Upper lobe of right lung (tissue), 1 donor: Measurements from ENCODE around the gene LEFTY2. TPM values are rescaled to one million over a fixed set of nuclear protein-coding genes. Genes with fewer than 3 reads are reported as not detected.

ENCODE experiments used
- ATAC-seq: fragments of 200-7000 bp; cut with Tn5 transposase; one replicate; pipeline ENCODE4 v1.9.1; 2020; ENCODE audit warnings: mild to moderate bottlenecking, moderate library complexity
- DNase-seq: peaks from one replicate; pipeline ENCODE4 v3.0.0-alpha.2; 2020
- H3K27ac ChIP-seq: fragments of 200-600 bp; one replicate; pipeline ENCODE4 v1.8.0; 2022
- H3K27me3 ChIP-seq: fragments of 200-600 bp; one replicate; pipeline ENCODE4 v1.8.0; 2022; ENCODE audit warnings: mild to moderate bottlenecking
- H3K36me3 ChIP-seq: fragments of 200-600 bp; one replicate; pipeline ENCODE4 v1.8.0; 2022
- H3K4me1 ChIP-seq: fragments of 200-600 bp; one replicate; pipeline ENCODE4 v1.8.0; 2022
- H3K4me3 ChIP-seq: fragments of 200-600 bp; one replicate; pipeline ENCODE4 v1.8.0; 2022; ENCODE audit warnings: mild to moderate bottlenecking
- H3K9me3 ChIP-seq: fragments of 200-600 bp; one replicate; pipeline ENCODE4 v1.8.0; 2022
- CTCF ChIP-seq: fragments of 200-600 bp; IDR thresholded peaks from one replicate; pipeline ENCODE4 v1.8.0; 2022; ENCODE audit warnings: antibody characterized with exemption
- intact Hi-C: fragments of 100-400 bp; cut with DNase I; formaldehyde crosslinking; loops from one replicate; pipeline ENCODE4 v1.11.0; 2022
- long read RNA-seq: library from polyadenylated mRNA; unstranded; transcript quantifications from one replicate; pipeline ENCODE4 v2.0.0, GENCODE V29; 2021
- total RNA-seq: library from RNA; stranded (reverse); fragmentation: NEBNext Ultra II Directional; extraction: Animal tissue kit (Norgen Biotek cat#: 25700); gene quantifications from one replicate; pipeline ENCODE4 v1.2.1, GENCODE V29; 2021
- donor health status: DM: no; HTN: yes; CAD: no; lungs with severe emphysema.

Gene LEFTY2, protein sequence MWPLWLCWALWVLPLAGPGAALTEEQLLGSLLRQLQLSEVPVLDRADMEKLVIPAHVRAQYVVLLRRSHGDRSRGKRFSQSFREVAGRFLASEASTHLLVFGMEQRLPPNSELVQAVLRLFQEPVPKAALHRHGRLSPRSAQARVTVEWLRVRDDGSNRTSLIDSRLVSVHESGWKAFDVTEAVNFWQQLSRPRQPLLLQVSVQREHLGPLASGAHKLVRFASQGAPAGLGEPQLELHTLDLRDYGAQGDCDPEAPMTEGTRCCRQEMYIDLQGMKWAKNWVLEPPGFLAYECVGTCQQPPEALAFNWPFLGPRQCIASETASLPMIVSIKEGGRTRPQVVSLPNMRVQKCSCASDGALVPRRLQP
- total RNA-seq = 2.2 TPM
- long read RNA-seq, partial matches to known transcripts = 0 of 2 reads
- long read RNA-seq, other reads (novel, unspliced or antisense) = 0 of 2 reads

DNA sequence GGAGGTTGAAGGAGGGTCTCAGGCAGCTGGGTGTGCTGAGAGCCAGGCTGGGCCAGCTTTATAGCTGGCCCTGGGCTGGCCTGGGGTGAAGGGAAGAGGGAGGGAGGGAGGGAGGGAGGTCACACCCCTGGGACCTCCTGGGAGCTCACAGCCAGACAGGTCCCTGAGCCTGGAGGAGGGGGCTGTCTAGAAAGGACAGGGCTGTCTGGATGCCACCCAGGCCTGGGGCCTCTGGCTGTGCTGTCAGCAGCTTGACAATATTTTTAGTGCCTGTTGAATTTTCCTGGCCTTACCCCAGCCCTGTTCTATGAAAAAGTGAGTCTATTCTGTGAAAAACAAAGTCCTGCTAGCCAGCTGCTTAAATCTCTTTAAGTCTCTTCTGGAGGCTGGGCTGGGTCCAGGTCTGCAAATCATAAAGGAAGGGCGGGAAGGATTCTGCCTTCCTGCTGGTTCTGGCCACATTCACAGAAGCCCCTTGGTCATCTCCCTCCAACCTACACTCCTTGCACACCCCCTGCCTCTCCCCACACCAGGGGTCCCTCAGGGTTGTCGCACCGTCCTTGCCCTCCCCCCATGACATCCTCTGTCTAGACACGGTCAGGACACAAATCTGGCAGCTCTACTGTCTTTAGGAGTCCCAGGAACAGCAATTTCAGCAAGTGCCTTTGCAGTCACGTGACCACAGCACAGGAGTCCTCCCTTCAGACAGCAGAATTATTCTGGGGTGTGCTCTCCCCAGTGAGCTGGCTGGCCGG lies at the start of gene LEFTY2:
TSS of gene LEFTY2 (minus strand) at position 34 of the 755 bp plus-strand sequence. CDS start 80 bp downstream, outside the sequence.
- H3K27me3 ChIP-seq = no peaks in the 10 kb centered on the region
- intact Hi-C loops = no loop called here
- peak within 1 kb of the TSS; percentile 63 for H3K27ac ChIP-seq
- no peak for DNase-seq
- no peak for TF ChIP-seq CTCF
- ATAC-seq = no peak
- no peak within 1 kb of the TSS for H3K4me3 ChIP-seq
- H3K9me3 ChIP-seq = no peaks in the 10 kb centered on the region
- peaks cover 17% of the 10 kb centered on the region for H3K4me1 ChIP-seq
- H3K36me3 ChIP-seq = no peaks in the 10 kb centered on the region

DNA sequence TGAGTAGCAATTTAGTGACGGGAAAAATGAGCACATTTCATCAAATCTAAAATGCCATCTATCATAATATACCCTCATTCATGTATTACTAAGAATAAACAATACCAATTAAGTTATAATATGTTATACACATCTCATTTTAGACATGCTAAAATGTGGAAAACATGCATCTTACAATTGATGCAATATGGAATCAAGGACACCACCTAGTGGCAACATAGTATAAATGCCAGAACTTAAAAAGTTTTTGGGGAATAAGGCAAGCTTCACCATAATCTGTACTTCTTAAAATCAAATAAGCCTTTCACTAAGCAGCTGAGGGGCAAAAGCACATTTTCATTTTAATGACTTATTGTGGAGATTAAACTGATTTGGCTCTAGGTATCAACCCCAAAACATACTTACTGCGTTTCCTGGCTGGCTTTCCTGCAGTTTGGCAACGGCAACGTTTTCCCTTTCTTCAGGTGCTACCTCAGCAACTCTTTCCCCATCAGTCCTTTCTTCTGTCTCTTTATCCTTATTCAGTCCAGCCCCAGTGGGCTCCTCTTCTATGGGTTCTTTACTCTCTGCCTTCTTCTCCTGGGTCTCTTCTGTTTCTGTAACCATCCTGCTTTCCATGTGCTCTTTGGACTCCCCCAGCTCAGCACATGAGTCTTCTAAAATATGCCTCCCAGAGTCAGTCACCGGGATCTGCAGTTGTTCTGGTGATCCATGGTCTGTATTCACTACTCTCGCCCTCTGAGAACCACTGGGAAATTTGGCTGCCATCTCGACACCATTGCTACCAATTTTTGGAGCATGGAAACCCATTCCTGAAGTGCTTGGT lies 46.7 kb upstream of the LEFTY2 start:
- Histone ChIP-seq H3K4me3 (no peak overlapping the region), H3K36me3 (peaks cover 98% of the 10 kb centered on the region), H3K27me3 (no peaks in the 10 kb centered on the region), H3K27ac (no peak overlapping the region), H3K4me1 (peaks cover 7% of the 10 kb centered on the region), H3K9me3 (no peaks in the 10 kb centered on the region)
- ATAC-seq (peak; percentile 62), DNase-seq (no peak)
- intact Hi-C loops = no loop called here
- peak; percentile 78 for TF ChIP-seq CTCF

DNA sequence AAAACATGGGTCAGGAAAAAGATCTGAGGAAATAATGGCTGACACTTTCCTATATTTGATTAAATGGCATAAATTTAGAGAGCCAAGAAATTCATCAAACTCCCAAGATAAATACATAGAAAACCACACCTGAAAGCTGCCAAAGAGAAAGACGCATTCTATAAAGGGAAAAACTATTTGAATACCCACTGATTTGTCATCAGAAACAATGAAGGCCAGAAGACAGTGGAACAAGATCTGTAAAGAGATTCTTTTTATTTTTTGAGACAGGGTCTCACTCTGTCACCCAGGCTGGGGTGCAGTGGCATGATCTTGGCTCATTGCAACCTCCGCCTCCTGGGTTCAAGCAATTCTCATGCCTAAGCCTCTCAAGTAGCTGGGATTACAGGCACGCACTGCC lies 40.7 kb upstream of the LEFTY2 start:
- no peak for TF ChIP-seq CTCF
- DNase-seq (no peak), ATAC-seq (no peak)
- H3K4me3 ChIP-seq = no peak overlapping the region
- no peak overlapping the region for H3K27ac ChIP-seq
- no peaks in the 10 kb centered on the region for H3K9me3 ChIP-seq
- no peaks in the 10 kb centered on the region for H3K27me3 ChIP-seq
- intact Hi-C loops = no loop called here
- H3K4me1 ChIP-seq = no peaks in the 10 kb centered on the region
- peaks cover 80% of the 10 kb centered on the region for H3K36me3 ChIP-seq

DNA sequence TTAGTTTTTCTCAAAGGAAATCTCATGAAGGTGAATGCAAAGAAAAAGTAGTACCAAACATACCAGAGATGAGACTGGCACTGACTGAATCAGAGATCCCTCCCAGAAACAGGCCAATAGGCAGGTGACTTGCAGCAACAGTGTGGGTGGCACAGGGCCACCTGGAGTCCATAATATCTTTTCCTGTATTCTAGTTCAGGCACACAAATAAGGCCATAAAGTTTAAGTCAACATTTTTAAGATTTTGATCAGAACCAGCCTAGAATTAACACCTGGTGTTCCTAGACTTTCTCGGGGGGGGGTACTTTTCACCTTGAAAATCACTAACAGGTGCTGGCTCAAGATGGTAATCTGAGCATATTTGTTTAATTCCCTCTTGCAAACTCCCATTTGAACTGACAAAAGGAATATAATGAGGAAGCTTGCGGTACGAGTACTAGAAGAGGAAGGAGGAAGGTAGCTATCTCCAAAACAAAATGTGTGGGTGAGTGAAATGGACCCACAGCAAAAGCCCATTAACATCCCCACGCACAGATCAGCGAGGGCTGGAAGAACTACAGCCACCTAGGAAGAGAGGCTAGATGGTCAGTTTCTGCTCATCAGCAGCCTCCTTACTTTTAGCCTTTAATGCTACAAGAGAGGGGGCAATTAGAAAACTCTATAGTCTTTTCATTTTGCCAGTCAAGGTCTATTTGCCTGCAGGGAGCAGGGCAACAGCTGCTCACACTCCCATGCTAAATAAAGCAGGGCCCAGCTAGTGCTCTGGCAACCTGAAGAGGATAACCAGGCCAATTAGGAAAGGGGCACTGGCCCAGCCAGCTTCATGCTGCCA lies 39.2 kb upstream of the LEFTY2 start:
- Histone ChIP-seq H3K4me3 (no peak overlapping the region), H3K36me3 (peaks cover 65% of the 10 kb centered on the region), H3K9me3 (no peaks in the 10 kb centered on the region), H3K4me1 (no peaks in the 10 kb centered on the region), H3K27me3 (no peaks in the 10 kb centered on the region), H3K27ac (no peak overlapping the region)
- no peak for TF ChIP-seq CTCF
- intact Hi-C loops = no loop called here
- ATAC-seq = peak; percentile 19
- no peak for DNase-seq

GRCh38 chr1:225979421-225979820 lies 38.4 kb upstream of the LEFTY2 start:
- peaks cover 57% of the 10 kb centered on the region for H3K36me3 ChIP-seq
- TF ChIP-seq CTCF = no peak
- intact Hi-C loops = loop anchor here (5.0 kb wide), 1 partner anchor 507 kb away; no protein-coding TSS in a partner anchor
- H3K4me1 ChIP-seq = no peaks in the 10 kb centered on the region
- no peaks in the 10 kb centered on the region for H3K9me3 ChIP-seq
- no peak for DNase-seq
- H3K4me3 ChIP-seq = no peak overlapping the region
- H3K27ac ChIP-seq = no peak overlapping the region
- no peak for ATAC-seq
- H3K27me3 ChIP-seq = no peaks in the 10 kb centered on the region
